ENCODE results near the gene CROT.
"Not testable (repeated sequence)": the region's sequence is repeated elsewhere in the genome, so short reads cannot be mapped to it uniquely, and the experiment has no call there.

The CROT gene

GRCh38 chr7:87345166-87345927 lies at the start of gene CROT:
Gene CROT, plus strand, starts transcription at chr7:87345664. Its CDS starts 3,405 bp downstream, at chr7:87349069.
- peak; percentile 95 for DNase-seq

GRCh38 chr7:87300756-87301155 lies 44.7 kb upstream of the CROT start:
- DNase-seq: no peak

- DNase-seq: no peak
These were observed 34.6 kb upstream of the CROT start for GRCh38 chr7:87310790-87311419.

- DNase-seq: peak; percentile 33
These were observed 33.1 kb upstream of the CROT start for GRCh38 chr7:87312215-87312865.

- no peak for DNase-seq
These were observed 29.3 kb upstream of the CROT start for GRCh38 chr7:87316097-87316700.

- no peak for DNase-seq
These were observed 28.5 kb upstream of the CROT start for GRCh38 chr7:87316846-87317552.

- DNase-seq: no peak
These were observed 27.7 kb upstream of the CROT start for GRCh38 chr7:87317691-87318245.

- no peak for DNase-seq
These were observed 26.7 kb upstream of the CROT start for GRCh38 chr7:87318741-87319140.

- DNase-seq: not testable (repeated sequence)
These were observed 26.3 kb upstream of the CROT start for GRCh38 chr7:87319154-87319581.

GRCh38 chr7:87322912-87323311 lies 22.6 kb upstream of the CROT start:
- DNase-seq: no peak

- DNase-seq: no peak
These were observed 19.7 kb upstream of the CROT start for GRCh38 chr7:87325576-87326370.

- DNase-seq: no peak
These were observed 17.2 kb upstream of the CROT start for GRCh38 chr7:87328281-87328680.

GRCh38 chr7:87330316-87330715 lies 15.1 kb upstream of the CROT start:
- no peak for DNase-seq

GRCh38 chr7:87330942-87331341 lies 14.5 kb upstream of the CROT start:
- DNase-seq: no peak

GRCh38 chr7:87331687-87332252 lies 13.7 kb upstream of the CROT start:
- DNase-seq: no peak

- DNase-seq: no peak
These were observed 13.1 kb upstream of the CROT start for GRCh38 chr7:87332321-87332720.

GRCh38 chr7:87336136-87336535 lies 9.3 kb upstream of the CROT start:
- DNase-seq: no peak

GRCh38 chr7:87337331-87337730 lies 8.1 kb upstream of the CROT start:
- no peak for DNase-seq

GRCh38 chr7:87339373-87339897 lies 6.0 kb upstream of the CROT start:
- no peak for DNase-seq

GRCh38 chr7:87341441-87341840 lies 4.0 kb upstream of the CROT start:
- no peak for DNase-seq

- no peak for DNase-seq
These were observed 3.2 kb upstream of the CROT start for GRCh38 chr7:87342231-87342630.

All from stimulated activated naive CD4-positive, alpha-beta T cell treated with Interleukin-2 at 50 U/mL for 16 hours (primary cell).